Peyer's patch (tissue), 4 donors: ENCODE measurements around the gene AJAP1.

ENCODE experiments used
- CTCF ChIP-seq, 6 experiments: fragments of 450-650 bp in 4 of 6; fragments of 200-600 bp in 2 of 6; sonication (generic) in 1 of 6; IDR thresholded peaks; one replicate each; pipeline ENCODE4 v1.5.1; 2017 to 2019; ENCODE audit warnings: antibody characterized with exemption in 6 of 6, mild to moderate bottlenecking in 3 of 6, moderate library complexity in 1 of 6
- POLR2A ChIP-seq, 2 donors: fragments of 450-650 bp; IDR thresholded peaks; one replicate each; pipeline ENCODE4 v1.5.1; 2017; ENCODE audit warnings: antibody characterized with exemption in 2 of 2, mild to moderate bottlenecking in 2 of 2, moderate library complexity in 2 of 2

GRCh38 chr1:4699376-4700301 is 45.2 kb downstream of the AJAP1 start:
- TF ChIP-seq CTCF (IDR thresholded peaks at IDR 0.05) (no peak), POLR2A (IDR thresholded peaks at IDR 0.05) (no peak)
